Measurements from ENCODE around the gene UBASH3B.

Gene UBASH3B

DNA sequence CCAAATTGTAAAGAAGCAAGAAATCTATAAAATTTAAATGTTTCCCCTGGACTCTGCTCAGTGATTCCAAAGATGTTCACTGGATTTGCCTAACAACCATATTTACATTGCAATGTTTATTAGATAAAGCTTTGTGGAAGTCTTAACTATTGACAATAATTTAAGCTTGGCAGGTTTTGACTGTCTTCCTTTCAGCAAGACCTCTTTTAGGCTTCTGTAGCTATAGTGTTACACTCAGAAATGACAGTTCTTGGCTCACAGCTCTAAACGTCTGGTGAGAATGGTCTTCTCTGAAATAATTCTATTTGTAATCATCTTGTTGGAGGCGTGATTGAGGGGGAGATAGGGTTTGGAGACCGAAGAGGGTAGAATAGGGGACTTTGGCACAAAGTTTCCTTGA is 138.0 kb downstream of the UBASH3B start:
- no peak overlapping the region for H3K9ac ChIP-seq (ENCODE audit: low read length)
- H4K20me1 ChIP-seq (ENCODE audit: insufficient read depth, low read length) = no peaks in the 10 kb centered on the region
- no peaks in the 10 kb centered on the region for H3K27me3 ChIP-seq (ENCODE audit: low read depth, low read length)
- H3K79me2 ChIP-seq (ENCODE audit: low read length) = no peaks in the 10 kb centered on the region
- no peak for TF ChIP-seq EZH2phosphoT487 (IDR thresholded peaks at IDR 0.05; ENCODE audit: low read depth)
- TF ChIP-seq, protein P1, sequence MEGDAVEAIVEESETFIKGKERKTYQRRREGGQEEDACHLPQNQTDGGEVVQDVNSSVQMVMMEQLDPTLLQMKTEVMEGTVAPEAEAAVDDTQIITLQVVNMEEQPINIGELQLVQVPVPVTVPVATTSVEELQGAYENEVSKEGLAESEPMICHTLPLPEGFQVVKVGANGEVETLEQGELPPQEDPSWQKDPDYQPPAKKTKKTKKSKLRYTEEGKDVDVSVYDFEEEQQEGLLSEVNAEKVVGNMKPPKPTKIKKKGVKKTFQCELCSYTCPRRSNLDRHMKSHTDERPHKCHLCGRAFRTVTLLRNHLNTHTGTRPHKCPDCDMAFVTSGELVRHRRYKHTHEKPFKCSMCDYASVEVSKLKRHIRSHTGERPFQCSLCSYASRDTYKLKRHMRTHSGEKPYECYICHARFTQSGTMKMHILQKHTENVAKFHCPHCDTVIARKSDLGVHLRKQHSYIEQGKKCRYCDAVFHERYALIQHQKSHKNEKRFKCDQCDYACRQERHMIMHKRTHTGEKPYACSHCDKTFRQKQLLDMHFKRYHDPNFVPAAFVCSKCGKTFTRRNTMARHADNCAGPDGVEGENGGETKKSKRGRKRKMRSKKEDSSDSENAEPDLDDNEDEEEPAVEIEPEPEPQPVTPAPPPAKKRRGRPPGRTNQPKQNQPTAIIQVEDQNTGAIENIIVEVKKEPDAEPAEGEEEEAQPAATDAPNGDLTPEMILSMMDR (IDR thresholded peaks at IDR 0.05; ENCODE audit: low read depth, low read length) = no peak
- H3K27ac ChIP-seq (ENCODE audit: low read length) = no peak overlapping the region
- H3K4me3 ChIP-seq (ENCODE audit: low read length) = no peak overlapping the region
- H3K4me1 ChIP-seq (ENCODE audit: low read length) = no peaks in the 10 kb centered on the region
- H2AFZ ChIP-seq (ENCODE audit: low read depth, low read length) = no peak overlapping the region
- H3K36me3 ChIP-seq (replicated peaks; ENCODE audit: low read depth, low read length) = no peaks in the 10 kb centered on the region
- no peak overlapping the region for H3K4me2 ChIP-seq (ENCODE audit: low read length)
- H3K9me3 ChIP-seq (ENCODE audit: insufficient read depth, low read length) = no peaks in the 10 kb centered on the region

DNA sequence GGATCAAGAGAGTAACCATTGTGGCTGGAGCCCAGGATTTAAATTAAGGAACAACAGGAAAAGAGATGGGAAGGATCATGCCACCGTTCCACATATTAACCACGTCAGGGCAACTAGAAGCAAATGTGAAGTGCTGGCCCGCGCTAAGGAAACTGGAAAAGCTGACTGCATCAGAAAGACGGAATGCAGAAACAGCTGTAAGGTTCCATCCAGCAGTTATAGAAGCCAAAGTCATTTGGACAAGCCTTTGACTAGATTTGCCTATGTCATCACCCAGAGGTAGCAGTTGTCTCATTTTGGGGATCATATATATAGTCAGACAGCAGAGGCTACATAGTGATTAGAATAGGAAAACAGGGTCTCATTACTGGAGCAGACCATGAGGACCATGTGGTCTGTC is 139.8 kb downstream of the UBASH3B start:
- no peaks in the 10 kb centered on the region for H3K9me3 ChIP-seq (ENCODE audit: insufficient read depth, low read length)
- H3K9ac ChIP-seq (ENCODE audit: low read length) = no peak overlapping the region
- H3K4me3 ChIP-seq (ENCODE audit: low read length) = no peak overlapping the region
- H2AFZ ChIP-seq (ENCODE audit: low read depth, low read length) = no peak overlapping the region
- no peak overlapping the region for H3K4me2 ChIP-seq (ENCODE audit: low read length)
- no peaks in the 10 kb centered on the region for H3K36me3 ChIP-seq (replicated peaks; ENCODE audit: low read depth, low read length)
- no peaks in the 10 kb centered on the region for H3K27me3 ChIP-seq (ENCODE audit: low read depth, low read length)
- no peak for TF ChIP-seq EZH2phosphoT487 (IDR thresholded peaks at IDR 0.05; ENCODE audit: low read depth)
- TF ChIP-seq, protein P1 (IDR thresholded peaks at IDR 0.05; ENCODE audit: low read depth, low read length) = no peak
- no peaks in the 10 kb centered on the region for H3K4me1 ChIP-seq (ENCODE audit: low read length)
- no peaks in the 10 kb centered on the region for H4K20me1 ChIP-seq (ENCODE audit: insufficient read depth, low read length)
- H3K79me2 ChIP-seq (ENCODE audit: low read length) = no peaks in the 10 kb centered on the region
- no peak overlapping the region for H3K27ac ChIP-seq (ENCODE audit: low read length)

DNA sequence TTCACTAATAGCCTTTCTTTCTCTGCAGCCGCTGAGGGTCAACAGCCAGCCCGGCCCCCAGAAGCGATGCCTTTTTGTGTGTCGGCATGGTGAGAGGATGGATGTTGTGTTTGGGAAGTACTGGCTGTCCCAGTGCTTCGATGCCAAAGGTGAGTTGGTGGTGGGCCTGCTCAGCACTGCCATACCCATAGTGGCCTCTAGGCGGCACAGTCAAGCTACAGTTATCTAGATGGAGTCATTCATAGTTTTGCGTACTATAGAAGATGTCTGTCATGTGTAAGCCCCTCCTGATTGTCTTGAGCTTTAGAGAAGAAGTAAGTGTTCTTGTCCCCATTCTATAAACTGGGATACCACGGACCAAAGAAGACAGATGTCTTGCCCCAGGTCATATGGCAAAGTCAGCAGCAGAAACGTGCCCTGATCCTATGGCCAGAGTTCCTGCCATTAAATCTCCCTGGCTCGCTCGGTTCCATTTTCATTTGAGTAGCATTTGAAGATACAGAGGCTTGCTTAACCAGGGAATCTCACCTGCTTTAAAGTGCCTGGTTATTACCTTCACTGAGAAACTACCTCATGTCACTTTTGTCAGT is 140.7 kb downstream of the UBASH3B start:
- no peaks in the 10 kb centered on the region for H4K20me1 ChIP-seq (ENCODE audit: insufficient read depth, low read length)
- no peak overlapping the region for H3K4me3 ChIP-seq (ENCODE audit: low read length)
- no peaks in the 10 kb centered on the region for H3K36me3 ChIP-seq (replicated peaks; ENCODE audit: low read depth, low read length)
- H3K4me1 ChIP-seq (ENCODE audit: low read length) = no peaks in the 10 kb centered on the region
- no peaks in the 10 kb centered on the region for H3K27me3 ChIP-seq (ENCODE audit: low read depth, low read length)
- no peak overlapping the region for H3K27ac ChIP-seq (ENCODE audit: low read length)
- H3K9ac ChIP-seq (ENCODE audit: low read length) = no peak overlapping the region
- H2AFZ ChIP-seq (ENCODE audit: low read depth, low read length) = no peak overlapping the region
- no peaks in the 10 kb centered on the region for H3K79me2 ChIP-seq (ENCODE audit: low read length)
- H3K4me2 ChIP-seq (ENCODE audit: low read length) = no peak overlapping the region
- H3K9me3 ChIP-seq (ENCODE audit: insufficient read depth, low read length) = no peaks in the 10 kb centered on the region
- TF ChIP-seq, protein P1 (IDR thresholded peaks at IDR 0.05; ENCODE audit: low read depth, low read length) = peak; percentile 84
- TF ChIP-seq EZH2phosphoT487 (IDR thresholded peaks at IDR 0.05; ENCODE audit: low read depth) = no peak

DNA sequence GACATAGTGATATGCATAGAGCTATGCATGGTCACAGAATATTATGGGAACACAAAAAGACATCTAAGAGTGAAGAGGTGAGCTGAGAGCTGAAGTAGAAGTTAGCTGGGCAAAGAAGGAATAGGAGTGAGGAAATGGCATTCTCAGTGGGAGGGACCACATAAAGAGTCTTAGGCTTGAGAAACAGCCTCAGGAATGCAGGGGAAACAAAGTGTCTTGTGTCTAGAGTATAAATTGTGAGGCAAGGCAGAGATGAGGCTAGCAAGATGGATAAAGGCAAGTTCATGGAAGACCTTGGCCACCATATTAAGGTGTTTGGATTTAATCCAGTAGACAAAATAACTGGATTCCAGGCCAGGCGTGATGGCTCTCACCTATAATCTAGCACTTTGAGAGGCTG is 142.1 kb downstream of the UBASH3B start:
- no peak overlapping the region for H3K4me3 ChIP-seq (ENCODE audit: low read length)
- no peaks in the 10 kb centered on the region for H4K20me1 ChIP-seq (ENCODE audit: insufficient read depth, low read length)
- H3K9me3 ChIP-seq (ENCODE audit: insufficient read depth, low read length) = no peaks in the 10 kb centered on the region
- no peaks in the 10 kb centered on the region for H3K79me2 ChIP-seq (ENCODE audit: low read length)
- no peak overlapping the region for H3K9ac ChIP-seq (ENCODE audit: low read length)
- H3K27ac ChIP-seq (ENCODE audit: low read length) = no peak overlapping the region
- no peak for TF ChIP-seq EZH2phosphoT487 (IDR thresholded peaks at IDR 0.05; ENCODE audit: low read depth)
- TF ChIP-seq, protein P1 (IDR thresholded peaks at IDR 0.05; ENCODE audit: low read depth, low read length) = no peak
- H2AFZ ChIP-seq (ENCODE audit: low read depth, low read length) = no peak overlapping the region
- H3K4me1 ChIP-seq (ENCODE audit: low read length) = no peaks in the 10 kb centered on the region
- no peaks in the 10 kb centered on the region for H3K36me3 ChIP-seq (replicated peaks; ENCODE audit: low read depth, low read length)
- no peak overlapping the region for H3K4me2 ChIP-seq (ENCODE audit: low read length)
- H3K27me3 ChIP-seq (ENCODE audit: low read depth, low read length) = no peaks in the 10 kb centered on the region
